NCI-H774 (cell line): ENCODE results near the gene UGT1A3.

Experiments
- DNase-seq: peaks from one replicate; lab custom pipeline; 2025; lab: John Stamatoyannopoulos, UW

Gene UGT1A3

DNA sequence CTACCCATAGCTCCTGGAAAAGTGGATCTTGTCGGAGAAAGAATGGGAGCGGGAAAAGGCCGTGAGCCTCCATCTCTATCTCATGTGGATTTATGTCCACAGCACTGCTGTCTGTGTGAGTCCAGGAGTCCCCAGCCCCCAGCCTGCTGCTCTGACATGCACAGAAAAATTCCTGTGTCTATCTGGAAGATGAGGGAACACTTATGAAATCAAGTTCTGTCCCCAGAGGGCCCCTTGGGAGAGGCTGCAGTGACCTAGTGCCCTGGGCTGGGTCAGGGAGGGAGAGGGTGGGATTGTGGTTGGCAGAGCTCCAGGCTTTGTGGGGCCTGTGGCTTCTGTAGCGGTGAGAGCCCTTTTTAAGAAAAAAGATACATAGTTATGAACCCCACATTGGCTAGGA is 87.9 kb downstream of the UGT1A3 start:
- no peak for DNase-seq

DNA sequence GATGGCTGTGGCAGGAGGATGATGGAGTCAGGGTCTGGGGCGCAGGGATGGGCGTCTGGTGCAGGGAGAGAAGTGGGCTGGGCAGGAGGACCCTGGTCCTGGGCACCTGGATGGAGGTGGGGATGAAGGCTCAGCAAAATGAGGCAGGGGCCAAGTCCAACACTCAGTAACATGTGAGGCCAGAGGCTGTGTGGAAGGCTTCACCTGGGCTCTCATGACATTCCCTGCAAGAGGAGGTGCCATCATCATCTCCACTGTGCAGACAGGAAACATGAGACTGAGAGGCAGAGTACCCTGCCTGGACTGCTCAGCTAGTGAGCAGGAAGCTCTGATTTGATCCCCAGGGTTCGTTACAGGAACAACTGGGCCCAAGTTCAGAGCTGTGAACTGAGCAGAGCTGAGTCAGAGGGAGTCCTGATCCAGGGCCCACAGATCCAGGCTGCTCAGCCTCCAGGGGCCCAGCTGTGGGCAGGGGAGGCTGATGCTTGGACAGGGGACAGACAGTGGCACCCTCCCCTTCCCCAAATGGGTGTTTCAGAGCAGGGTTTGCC is 88.6 kb downstream of the UGT1A3 start:
- DNase-seq = no peak

DNA sequence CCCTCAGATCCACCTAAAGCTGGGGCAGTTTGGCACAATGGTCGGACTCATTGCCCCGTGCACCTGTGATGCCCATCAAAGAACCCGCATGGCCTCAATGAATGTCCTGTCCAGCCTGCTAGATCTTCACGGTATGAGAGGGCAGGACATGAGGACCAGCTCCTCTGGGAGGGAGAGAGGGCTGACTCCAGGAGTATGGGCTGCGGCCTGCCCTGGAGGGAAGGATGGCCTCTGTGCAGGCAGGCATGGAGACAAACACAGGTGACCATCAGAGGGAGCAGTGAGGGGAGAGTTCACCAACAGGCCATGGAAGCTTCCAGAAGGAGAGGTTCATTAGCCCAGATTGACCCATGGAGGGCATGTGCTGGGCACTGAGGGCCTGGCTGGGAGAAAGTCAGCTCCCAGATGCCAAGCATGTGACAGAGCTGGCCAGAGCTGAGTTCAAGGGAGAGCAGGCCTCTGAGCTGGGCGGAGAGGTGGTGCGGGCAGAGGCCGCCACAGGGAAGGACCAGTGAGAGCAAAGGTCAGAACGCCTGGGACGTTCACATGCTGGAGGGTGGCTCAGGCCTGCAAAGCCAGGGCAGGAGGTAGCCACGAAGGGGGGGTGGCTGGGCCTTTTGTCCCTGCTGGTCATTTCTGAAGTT is 89.3 kb downstream of the UGT1A3 start:
- no peak for DNase-seq

DNA sequence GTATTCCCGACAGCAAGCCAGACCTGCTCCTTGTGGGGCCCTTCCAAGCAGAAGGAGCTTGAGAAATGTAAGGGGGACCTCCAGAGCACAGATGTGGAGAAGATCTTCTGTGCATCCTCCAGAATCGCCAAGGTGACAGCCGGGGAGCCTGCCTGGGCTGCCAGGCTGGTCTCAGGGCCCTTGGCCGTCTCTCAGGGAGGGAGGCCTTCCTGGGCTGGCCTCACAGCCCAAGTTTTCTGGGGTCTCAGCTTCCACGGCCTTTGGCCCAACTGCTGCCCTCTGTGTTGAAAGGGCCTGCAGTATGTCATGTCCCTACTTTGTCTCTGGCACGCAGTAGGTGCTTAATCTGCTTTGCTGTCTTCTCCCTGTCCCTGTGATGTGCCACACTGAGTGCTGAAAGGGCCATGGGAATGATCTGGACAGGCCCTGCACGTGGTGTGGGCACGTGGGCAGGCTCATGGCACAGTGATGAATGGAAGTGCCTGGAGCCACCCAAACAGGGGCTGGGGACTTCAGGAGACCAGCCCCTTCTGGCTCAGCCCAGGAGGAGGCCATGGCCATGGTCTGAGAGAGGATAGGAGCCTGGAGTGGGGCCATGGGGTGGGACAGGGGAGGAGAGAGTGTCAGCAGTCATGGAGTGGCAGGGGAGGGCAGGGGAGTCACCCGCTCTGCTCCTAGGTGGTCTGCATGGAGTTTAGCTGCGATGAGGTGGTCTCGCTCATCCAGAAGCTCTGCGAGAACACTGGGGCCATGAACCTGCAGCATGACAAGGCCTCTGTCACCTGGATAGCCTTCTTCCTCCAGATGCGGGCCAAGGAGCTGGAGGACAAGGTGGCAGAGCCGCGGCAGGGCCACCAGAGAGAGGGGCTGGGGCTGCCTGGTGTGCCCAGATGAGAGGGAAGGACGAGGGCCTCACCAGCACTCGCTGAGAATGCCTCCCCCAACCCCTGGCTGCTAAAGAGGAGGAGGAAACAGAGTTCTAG is 90.1 kb downstream of the UGT1A3 start:
- DNase-seq = no peak

DNA sequence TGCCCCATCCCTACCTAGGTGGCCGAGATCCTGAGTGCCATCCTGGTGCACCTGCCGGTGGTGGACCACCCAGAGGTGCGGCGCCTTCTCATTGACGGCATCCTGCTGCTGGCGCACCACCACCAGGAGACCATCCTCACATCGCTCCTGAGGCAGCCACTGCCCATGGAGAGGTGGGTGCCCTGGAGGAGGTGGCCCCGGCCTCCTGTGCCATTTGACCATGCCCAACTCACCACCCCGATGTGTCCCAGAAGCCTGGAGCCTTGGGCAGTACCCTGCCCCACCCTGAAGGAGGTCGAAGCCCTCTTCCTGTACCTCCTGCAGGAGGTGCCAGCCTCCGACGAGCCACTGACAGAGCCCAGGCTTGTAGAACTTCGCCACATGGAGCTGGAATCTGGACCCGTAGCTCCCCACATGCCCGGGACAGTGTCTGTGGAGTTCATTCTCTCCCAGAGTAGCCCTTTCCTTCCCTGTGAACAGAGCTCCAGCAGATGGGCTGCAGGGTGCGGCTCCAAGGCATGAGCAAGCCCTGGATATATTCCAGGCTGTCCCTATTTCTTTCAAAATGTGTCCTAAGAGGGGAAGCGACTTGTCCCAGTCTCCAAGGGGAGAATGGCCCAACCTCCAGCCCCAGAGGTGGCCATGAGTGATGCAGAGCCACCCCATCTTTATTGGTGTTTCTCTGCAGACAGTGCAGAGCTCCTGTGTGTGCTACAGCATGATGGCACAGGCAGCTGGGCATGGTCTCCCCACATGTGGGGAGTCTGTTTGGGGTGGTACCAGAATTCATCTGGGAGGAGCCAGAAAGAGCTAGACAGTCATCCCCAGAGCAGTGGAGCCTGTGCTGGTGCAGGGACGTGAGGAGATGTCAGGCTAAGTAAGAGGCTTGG is 91.3 kb downstream of the UGT1A3 start:
- DNase-seq = no peak

DNA sequence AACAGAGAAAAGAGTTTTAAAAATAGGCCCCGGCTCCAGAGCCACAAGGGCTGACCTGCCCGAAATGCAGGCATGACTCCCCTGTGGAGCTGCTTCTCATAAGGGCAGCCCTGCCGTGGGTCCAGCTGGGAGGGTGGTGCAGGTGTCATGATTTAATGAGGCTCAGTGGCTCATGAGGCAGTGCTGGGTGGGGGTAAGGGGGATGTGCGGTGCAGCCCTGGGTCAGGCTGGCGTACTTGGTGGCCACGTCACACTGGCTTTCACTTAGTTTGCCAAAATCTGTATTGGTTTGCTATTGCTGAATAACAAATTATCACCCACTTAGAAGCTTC is 91.9 kb downstream of the UGT1A3 start:
- no peak for DNase-seq

DNA sequence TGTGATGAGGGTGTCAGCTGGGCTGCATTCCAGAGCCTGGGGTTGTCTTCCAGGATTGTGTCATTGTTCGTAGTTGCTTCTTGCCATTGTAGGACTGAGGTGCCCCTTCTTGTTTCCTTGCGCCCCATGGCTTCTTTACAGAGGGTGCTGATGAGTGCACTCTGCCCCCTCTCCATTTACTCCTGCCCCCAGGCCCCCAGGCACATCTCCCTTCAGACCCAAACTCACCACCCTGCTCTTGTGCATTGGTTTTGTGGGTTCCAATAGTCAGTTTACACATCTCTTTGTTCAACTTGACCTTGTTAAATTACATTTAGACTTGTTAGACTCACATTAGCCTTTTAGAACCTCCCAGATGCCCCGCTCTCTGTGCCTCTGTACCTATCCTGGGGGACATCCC is 92.4 kb downstream of the UGT1A3 start:
- DNase-seq = no peak

DNA sequence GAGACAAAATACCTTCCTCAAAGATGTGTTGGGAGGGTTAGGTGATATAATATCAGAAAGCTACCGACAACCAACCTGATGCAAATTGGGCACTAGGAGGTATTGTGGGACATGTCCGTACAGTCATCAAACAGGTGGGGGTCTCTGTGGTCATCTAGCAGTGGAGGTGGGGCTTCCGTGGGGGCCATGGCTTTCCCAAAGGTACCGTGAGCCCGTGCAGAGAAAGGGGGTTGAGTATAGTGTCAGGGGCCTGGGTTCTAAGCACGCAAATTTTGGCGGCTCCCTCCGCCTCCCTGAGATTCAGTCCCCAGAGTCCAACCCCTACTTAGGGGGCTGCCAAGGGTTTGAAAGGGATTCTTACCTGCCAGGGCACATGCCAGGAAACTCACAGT is 92.9 kb downstream of the UGT1A3 start:
- no peak for DNase-seq

DNA sequence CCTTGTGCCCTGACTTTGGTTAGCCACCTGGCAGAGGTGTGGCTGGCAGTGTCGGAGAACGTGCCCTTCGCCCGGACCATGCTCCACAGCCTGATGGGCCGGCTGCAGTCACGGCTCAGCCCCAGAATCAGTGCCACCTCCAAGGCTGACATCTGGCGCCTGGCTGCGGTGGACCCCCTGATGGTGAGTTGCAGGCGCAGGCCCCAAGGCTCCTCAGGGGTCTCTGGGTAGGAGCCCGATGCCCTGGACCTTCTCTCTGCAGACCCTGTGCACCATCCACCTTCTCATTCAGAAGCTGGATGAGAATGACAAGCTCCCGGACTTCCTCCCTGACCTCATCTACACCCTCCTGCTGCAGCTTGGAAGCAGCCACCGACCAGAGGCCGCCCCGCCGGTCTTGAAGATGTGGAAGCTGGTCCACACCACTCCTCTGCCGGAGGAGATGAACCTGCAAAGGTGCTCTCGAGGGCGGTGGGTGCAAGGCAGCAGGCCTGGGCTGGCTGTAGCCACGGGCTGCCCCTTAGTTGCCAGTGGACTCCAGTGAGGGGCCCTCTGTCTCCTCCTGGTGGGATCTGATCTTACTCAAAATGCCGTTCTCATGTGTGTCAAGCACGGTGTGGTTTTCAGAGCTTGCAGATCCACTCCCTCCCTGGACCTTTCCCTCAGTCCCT is 93.4 kb downstream of the UGT1A3 start:
- no peak for DNase-seq
